ENCODE measurements around the gene ARAP1.

ARAP1 gene

DNA sequence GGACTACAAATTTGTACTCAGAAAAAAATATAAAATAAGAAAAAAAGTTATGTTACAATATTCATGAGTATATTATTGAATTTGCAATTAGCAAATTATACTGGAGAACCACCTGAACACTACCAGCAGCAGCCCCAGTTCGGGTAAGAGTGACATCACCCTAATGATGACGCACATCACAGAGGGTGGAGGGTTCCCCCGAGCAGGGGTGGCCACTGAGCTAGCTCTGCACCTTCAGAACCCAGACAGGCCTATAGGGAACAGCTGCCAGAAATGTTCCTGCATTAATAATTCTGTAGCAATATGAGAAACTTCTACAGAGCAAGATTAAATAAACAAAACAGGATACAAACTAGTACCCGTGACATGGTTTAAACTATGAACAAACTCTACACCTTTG lies 17.5 kb upstream of the ARAP1 start:
- H3K4me1 ChIP-seq (ENCODE audit: low read length): no peaks in the 10 kb centered on the region
- no peak overlapping the region for H2AFZ ChIP-seq (ENCODE audit: low read length)
- H3K9me2 ChIP-seq (replicated peaks; ENCODE audit: insufficient read depth, low read length): no peaks in the 10 kb centered on the region
- H3K9me3 ChIP-seq (replicated peaks; ENCODE audit: insufficient read depth, low read length): no peaks in the 10 kb centered on the region
- no peaks in the 10 kb centered on the region for H3K36me3 ChIP-seq (replicated peaks; ENCODE audit: insufficient read depth, low read length)
- H3F3A ChIP-seq (ENCODE audit: insufficient read depth, low read length): no peaks in the 10 kb centered on the region
- H3K4me2 ChIP-seq (ENCODE audit: low read depth, low read length): no peak overlapping the region
- H4K20me1 ChIP-seq (ENCODE audit: insufficient read depth, low read length): no peaks in the 10 kb centered on the region
- H3K27ac ChIP-seq (ENCODE audit: low read length): no peak overlapping the region
- no peak overlapping the region for H3K4me3 ChIP-seq (ENCODE audit: low read length)
- no peaks in the 10 kb centered on the region for H3K79me2 ChIP-seq (ENCODE audit: low read length)
- no peaks in the 10 kb centered on the region for H3K27me3 ChIP-seq (replicated peaks; ENCODE audit: insufficient read depth, low read length)
- no peak for DNase-seq
- no peak for TF ChIP-seq EZH2phosphoT487 (IDR thresholded peaks at IDR 0.05; ENCODE audit: low read length)
- no peak for TF ChIP-seq CTCF (IDR thresholded peaks at IDR 0.05; ENCODE audit: low read length)
- no peak for TF ChIP-seq EZH2 (optimal IDR thresholded peaks at IDR 0.05; ENCODE audit: low read depth, low read length)
- H3K9ac ChIP-seq (ENCODE audit: low read length): no peak overlapping the region

- Histone ChIP-seq H3K9me2 (replicated peaks; ENCODE audit: insufficient read depth, low read length) (no peaks in the 10 kb centered on the region), H3K9ac (ENCODE audit: low read length) (no peak overlapping the region), H3K27me3 (replicated peaks; ENCODE audit: insufficient read depth, low read length) (no peaks in the 10 kb centered on the region), H3F3A (ENCODE audit: insufficient read depth, low read length) (no peaks in the 10 kb centered on the region), H3K79me2 (ENCODE audit: low read length) (no peaks in the 10 kb centered on the region), H2AFZ (ENCODE audit: low read length) (no peak overlapping the region), H3K27ac (ENCODE audit: low read length) (no peak overlapping the region), H3K9me3 (replicated peaks; ENCODE audit: insufficient read depth, low read length) (no peaks in the 10 kb centered on the region), H3K4me1 (ENCODE audit: low read length) (no peaks in the 10 kb centered on the region), H4K20me1 (ENCODE audit: insufficient read depth, low read length) (no peaks in the 10 kb centered on the region), H3K4me3 (ENCODE audit: low read length) (no peak overlapping the region), H3K4me2 (ENCODE audit: low read depth, low read length) (no peak overlapping the region), H3K36me3 (replicated peaks; ENCODE audit: insufficient read depth, low read length) (no peaks in the 10 kb centered on the region)
- DNase-seq: no peak
- no peak for TF ChIP-seq EZH2 (optimal IDR thresholded peaks at IDR 0.05; ENCODE audit: low read depth, low read length)
- no peak for TF ChIP-seq CTCF (IDR thresholded peaks at IDR 0.05; ENCODE audit: low read length)
- no peak for TF ChIP-seq EZH2phosphoT487 (IDR thresholded peaks at IDR 0.05; ENCODE audit: low read length)
These were observed 16.4 kb upstream of the ARAP1 start for GRCh38 chr11:72768581-72768980.

DNA sequence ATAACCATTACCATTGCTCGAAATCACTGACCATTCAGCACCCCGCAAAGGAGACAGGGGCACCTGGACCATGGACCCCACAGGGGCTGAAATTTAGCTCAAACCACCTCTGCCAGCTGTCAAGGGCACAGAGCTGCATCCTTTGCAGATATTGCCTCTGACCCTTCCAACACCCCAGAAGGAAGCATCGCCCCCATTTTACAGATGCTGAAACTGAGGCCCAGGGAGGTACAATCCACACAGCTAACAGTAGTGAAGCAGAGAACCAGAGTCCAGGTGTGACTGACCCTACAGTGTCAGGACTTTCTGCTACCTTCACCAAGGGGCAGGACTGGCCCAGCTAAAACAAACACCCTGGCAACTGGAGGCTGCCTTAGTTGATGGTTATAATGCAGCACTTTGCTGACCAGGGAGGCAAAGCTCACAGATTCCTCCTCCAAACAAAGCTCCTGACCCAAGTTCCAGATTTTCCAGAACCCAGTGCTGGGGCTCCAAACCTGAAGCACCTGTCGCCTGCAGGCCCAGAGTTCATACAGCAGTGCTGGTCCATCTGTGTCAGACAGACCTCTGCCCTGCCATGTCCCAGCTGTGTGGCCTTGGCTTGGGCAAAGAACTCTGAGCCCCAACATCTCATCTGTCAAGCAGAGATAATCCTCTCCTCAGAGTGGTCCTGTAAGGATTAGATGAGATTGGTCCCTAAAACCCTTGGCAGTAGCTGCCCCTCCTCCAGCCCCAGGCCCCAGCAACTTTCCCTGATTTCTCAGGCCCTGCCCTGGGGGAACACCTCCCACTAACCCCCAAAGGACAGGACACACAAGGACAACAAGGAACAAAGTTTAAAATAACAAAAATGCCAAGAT lies 15.2 kb upstream of the ARAP1 start:
- Histone ChIP-seq H3K4me2 (ENCODE audit: low read depth, low read length) (no peak overlapping the region), H3K27ac (ENCODE audit: low read length) (no peak overlapping the region), H3K36me3 (replicated peaks; ENCODE audit: insufficient read depth, low read length) (no peaks in the 10 kb centered on the region), H3K4me3 (ENCODE audit: low read length) (no peak overlapping the region), H3K79me2 (ENCODE audit: low read length) (no peaks in the 10 kb centered on the region), H3K27me3 (replicated peaks; ENCODE audit: insufficient read depth, low read length) (no peaks in the 10 kb centered on the region), H3K9ac (ENCODE audit: low read length) (no peak overlapping the region), H3K9me3 (replicated peaks; ENCODE audit: insufficient read depth, low read length) (no peaks in the 10 kb centered on the region), H3K4me1 (ENCODE audit: low read length) (0 out of 2 replicates have a peak, but pooled peaks cover 6% of the 10 kb centered on the region), H2AFZ (ENCODE audit: low read length) (no peak overlapping the region), H3K9me2 (replicated peaks; ENCODE audit: insufficient read depth, low read length) (no peaks in the 10 kb centered on the region), H4K20me1 (ENCODE audit: insufficient read depth, low read length) (no peaks in the 10 kb centered on the region), H3F3A (ENCODE audit: insufficient read depth, low read length) (no peaks in the 10 kb centered on the region)
- TF ChIP-seq EZH2 (optimal IDR thresholded peaks at IDR 0.05; ENCODE audit: low read depth, low read length) (no peak), EZH2phosphoT487 (IDR thresholded peaks at IDR 0.05; ENCODE audit: low read length) (no peak), CTCF (IDR thresholded peaks at IDR 0.05; ENCODE audit: low read length) (no peak)
- no peak for DNase-seq
